Endothelial cell of umbilical vein (primary cell): Measurements from ENCODE around the gene IDNK. TPM values are rescaled to one million over a fixed set of nuclear protein-coding genes. Genes with fewer than 3 reads are reported as not detected.

ENCODE experiments used
- BruUV-seq: library from RNA; stranded (reverse); fragments of 400-500 nt; replicated peaks from 2 replicates; lab custom pipeline; 2021; lab: Mats Ljungman, UMichigan
- CTCF ChIA-PET: fragments of 300-600, 350-600 bp; sonication (Branson Sonifier 250); formaldehyde crosslinking; loops from one replicate; lab custom pipeline; 2021; ENCODE audit warnings: antibody characterized with exemption, inconsistent platforms; lab: Charles Lee
- POLR2A ChIA-PET: fragments of 300-600, 350-600 bp; sonication (Branson Sonifier 250); formaldehyde crosslinking; loops from one replicate; lab custom pipeline; 2021; ENCODE audit warnings: antibody characterized with exemption, inconsistent platforms; lab: Charles Lee
- DNase-seq: peaks from one replicate; pipeline ENCODE4 v3.0.0-alpha.2; 2011; ENCODE audit warnings: low read depth, low spot score
- FAIRE-seq: peaks from 2 replicates; lab custom pipeline; 2011; peaks lifted over from hg19 to GRCh38; lab: Jason Lieb, UNC
- H2AFZ ChIP-seq: 2 replicates; pipeline ENCODE4 v1.6.0; 2012; ENCODE audit warnings: low read depth, low read length, control low read depth, inconsistent platforms
- H3K27ac ChIP-seq: 2 replicates; pipeline ENCODE4 v1.5.1; 2011; ENCODE audit warnings: low read depth, mild to moderate bottlenecking, control low read depth, low read length, moderate library complexity; ENCODE audit not compliant: insufficient read depth
- H3K27me3 ChIP-seq, 2 experiments: 2 replicates each; pipeline versions ENCODE4 v1.6.0 to v1.6.1; 2011; ENCODE audit warnings: low read length in 2 of 2, mixed read lengths in 1 of 2; ENCODE audit not compliant: control insufficient read depth in 2 of 2, insufficient read depth in 2 of 2
- H3K36me3 ChIP-seq, 2 experiments: 2 replicates in 1 of 2; 3 replicates in 1 of 2; pipeline ENCODE4 v1.5.1; 2011; ENCODE audit warnings: low read length in 2 of 2, mild to moderate bottlenecking in 1 of 2, moderate library complexity in 1 of 2; ENCODE audit not compliant: control insufficient read depth in 2 of 2, insufficient read depth in 2 of 2; ENCODE audit errors: extremely low read depth in 1 of 2
- H3K4me1 ChIP-seq: 3 replicates; pipeline ENCODE4 v1.5.1; 2011; ENCODE audit warnings: mild to moderate bottlenecking, low read length; ENCODE audit not compliant: control insufficient read depth, insufficient read depth; ENCODE audit errors: extremely low read depth
- H3K4me2 ChIP-seq: 2 replicates; pipeline ENCODE4 v1.6.1; 2011; ENCODE audit warnings: low read length, control low read depth, mixed read lengths; ENCODE audit not compliant: insufficient read depth
- H3K4me3 ChIP-seq, 3 experiments: fragments of 200-600 bp in 1 of 3; sonication (generic), shearing (Covaris generic) in 1 of 3; replicated peaks in 1 of 3; 2 replicates each; pipeline ENCODE4 v1.5.1; 2011 to 2016; ENCODE audit warnings: control low read depth in 3 of 3, low read length in 3 of 3, mild to moderate bottlenecking in 2 of 3, inconsistent platforms in 1 of 3, low read depth in 1 of 3, moderate library complexity in 1 of 3; ENCODE audit not compliant: insufficient read depth in 1 of 3
- H3K79me2 ChIP-seq: 2 replicates; pipeline ENCODE4 v1.6.0; 2012; ENCODE audit warnings: low read length, inconsistent platforms; ENCODE audit not compliant: control insufficient read depth, insufficient read depth
- H3K9ac ChIP-seq: replicated peaks from 2 replicates; pipeline ENCODE3; 2011; ENCODE audit warnings: low read length, control low read depth; ENCODE audit not compliant: insufficient read depth; ENCODE audit errors: extremely low read depth
- H3K9me1 ChIP-seq: replicated peaks from 3 replicates; pipeline ENCODE4 v1.6.0; 2011; ENCODE audit warnings: mild to moderate bottlenecking, low read length; ENCODE audit not compliant: control insufficient read depth, insufficient read depth; ENCODE audit errors: extremely low read depth
- H3K9me3 ChIP-seq: replicated peaks from 2 replicates; pipeline ENCODE4 v1.5.1; 2012; ENCODE audit warnings: low read length, inconsistent platforms; ENCODE audit not compliant: control insufficient read depth, insufficient read depth
- H4K20me1 ChIP-seq: replicated peaks from 2 replicates; pipeline ENCODE3; 2011; ENCODE audit warnings: mild to moderate bottlenecking, low read length; ENCODE audit not compliant: control insufficient read depth, insufficient read depth; ENCODE audit errors: extremely low read depth
- CTCF ChIP-seq, 2 donors: IDR thresholded peaks; 1 replicate in 1 of 2; 2 replicates in 1 of 2; pipeline ENCODE4 v1.5.1; 2011; ENCODE audit warnings: low read length in 2 of 2, mild to moderate bottlenecking in 2 of 2, moderate library complexity in 2 of 2, control low read depth in 1 of 2, inconsistent platforms in 1 of 2, low read depth in 1 of 2; ENCODE audit not compliant: insufficient read depth in 1 of 2; ENCODE audit errors: extremely low read depth in 1 of 2
- EZH2 ChIP-seq: IDR thresholded peaks from 2 replicates; pipeline ENCODE4 v1.6.1; 2012; ENCODE audit warnings: borderline replicate concordance, low read depth, mild to moderate bottlenecking, moderate library complexity, low read length, inconsistent platforms; ENCODE audit not compliant: severe bottlenecking
- FOS ChIP-seq: IDR thresholded peaks from 2 replicates; pipeline ENCODE4 v1.6.1; 2011; ENCODE audit warnings: mild to moderate bottlenecking, low read length, moderate library complexity, borderline replicate concordance; ENCODE audit not compliant: insufficient read depth
- GATA2 ChIP-seq: IDR thresholded peaks from 2 replicates; pipeline ENCODE4 v1.7.0; 2011; ENCODE audit warnings: low read depth, mild to moderate bottlenecking, moderate library complexity, mixed read lengths, low read length; ENCODE audit not compliant: insufficient read length, insufficient read depth
- JUN ChIP-seq: IDR thresholded peaks from 2 replicates; pipeline ENCODE4 v1.6.1; 2011; ENCODE audit warnings: borderline replicate concordance, low read depth; ENCODE audit not compliant: insufficient read length, insufficient read depth
- MAX ChIP-seq: IDR thresholded peaks from 2 replicates; pipeline ENCODE4 v1.6.1; 2011; ENCODE audit not compliant: insufficient read depth, insufficient read length
- MYC ChIP-seq: IDR thresholded peaks from one replicate; pipeline ENCODE4 v1.6.1; 2011; ENCODE audit warnings: mild to moderate bottlenecking, low read depth, low read length
- POLR2A ChIP-seq: IDR thresholded peaks from 2 replicates; pipeline ENCODE4 v1.6.1; 2012; ENCODE audit warnings: low read depth, mild to moderate bottlenecking, control low read depth, low read length
- POLR2AphosphoS5 ChIP-seq: IDR thresholded peaks from 2 replicates; pipeline ENCODE4 v1.6.1; 2012; ENCODE audit warnings: low read depth, mild to moderate bottlenecking, control low read depth, low read length, moderate library complexity; ENCODE audit not compliant: insufficient read depth
- dilution Hi-C: fragments of 300-500 bp; cut with MboI; formaldehyde crosslinking; loops from one replicate; pipeline ENCODE4 v1.15.0; 2019; ENCODE audit warnings: low sequenced_read_pairs; ENCODE audit not compliant: extremely low pct_ligation_motif_present
- intact Hi-C: fragments of 100-400 bp; cut with micrococcal nuclease; formaldehyde crosslinking; loops from one replicate; pipeline ENCODE4 v1.10.0; 2022
- polyA plus RNA-seq, 4 experiments: library from polyadenylated mRNA; depleted of rRNA in 3 of 4; stranded (reverse) in 3 of 4; unstranded in 1 of 4; fragments of >200 nt; gene quantifications; 2 replicates each; pipeline versions ENCODE4 v1.2.1 to v1.2.3, GENCODE V29; 2011 to 2012; ENCODE audit warnings: missing spikeins in 1 of 4
- total RNA-seq: library from RNA; stranded (reverse); gene quantifications from 2 replicates; pipeline ENCODE4 v1.2.3, GENCODE V29; 2021

Gene IDNK
- total and polyA plus RNA-seq, 2 donors (not counting 3 experiments of a cell fraction or from before 2014, with no cell fraction given): 2.7 to 4.5 TPM

GRCh38 chr9:83670381-83670780, 47.4 kb downstream of the IDNK start:
- ChIA-PET CTCF (no interaction called here), POLR2A (no interaction called here)
- Histone ChIP-seq H3K27ac (no peak overlapping the region), H3K79me2 (peaks cover 57% of the 10 kb centered on the region), H3K9ac (no peak overlapping the region), H2AFZ (no peak overlapping the region), H3K36me3 (peaks cover 8 to 17% of the 10 kb centered on the region in 2 experiments), H3K4me3 (no peak overlapping the region), H3K4me2 (no peak overlapping the region), H3K9me3 (no peaks in the 10 kb centered on the region), H3K27me3 (no peaks in the 10 kb centered on the region), H3K4me1 (peaks cover 25% of the 10 kb centered on the region), H3K9me1 (no peaks in the 10 kb centered on the region), H4K20me1 (peaks cover 8% of the 10 kb centered on the region)
- TF ChIP-seq GATA2 (no peak), MAX (no peak), FOS (no peak), POLR2A (no peak), MYC (no peak), POLR2AphosphoS5 (no peak), CTCF (IDR thresholded peaks at IDR 0.05; ENCODE audit: extremely low read depth in 1 of 2, insufficient read depth in 1 of 2, low read depth in 1 of 2, low read length in 2 of 2) (no peak), EZH2 (no peak), JUN (no peak)
- no TSS peak for BruUV-seq
- dilution Hi-C loops (no loop called here), intact Hi-C loops (no loop called here)
- FAIRE-seq: no peak
- no peak for DNase-seq
